ENCODE measurements around the gene FADS1. TPM values are rescaled to one million over a fixed set of nuclear protein-coding genes. Genes with fewer than 3 reads are reported as not detected.

FADS1 gene
- total and polyA plus RNA-seq, 7 experiments from 2014 or later, result 0.62 to 52.1 (median 2.6) TPM; not detected in 1

GRCh38 chr11:61861634-61862033, 44.8 kb upstream of the FADS1 start:
- Histone ChIP-seq H3K36me3 (ENCODE audit: control insufficient read depth in 2 of 3, insufficient read depth in 3 of 3, low read length in 3 of 3) (no peaks in the 10 kb centered on the region), H3K27me3 (ENCODE audit: control insufficient read depth in 2 of 2, insufficient read depth in 2 of 2, low read length in 2 of 2) (no peaks in the 10 kb centered on the region), H3K4me1 (ENCODE audit: control insufficient read depth in 2 of 2, insufficient read depth in 2 of 2, low read length in 2 of 2) (no peaks in the 10 kb centered on the region), H3K4me3 (ENCODE audit: low read length) (no peak overlapping the region), H3K27ac (ENCODE audit: low read depth, low read length) (no peak overlapping the region), H3K9me3 (ENCODE audit: control insufficient read depth in 2 of 3, low read length in 3 of 3) (no peaks in the 10 kb centered on the region)
- intact Hi-C loops (cut with micrococcal nuclease), result no loop called here
- DNase-seq (no peak), ATAC-seq (no peak)
- H3K9me3 Mint-ChIP-seq, result no peaks in the 10 kb centered on the region
- peaks cover 0 to 27% (median 0%) of the 10 kb centered on the region in 5 donors for H3K36me3 Mint-ChIP-seq
- POLR2A ChIA-PET, result no interaction called here
- no peaks in the 10 kb centered on the region for H3K4me1 Mint-ChIP-seq
- H3K27ac Mint-ChIP-seq, result no peak overlapping the region
- no peak overlapping the region for H3K4me3 Mint-ChIP-seq
- no peaks in the 10 kb centered on the region for H3K27me3 Mint-ChIP-seq
- CTCF ChIA-PET, result interaction anchor here (0.7 kb wide), 2 partner anchors 37 to 234 kb away, joined by 3 read pairs; no protein-coding TSS in a partner anchor

GRCh38 chr11:61860054-61860903, 43.5 kb upstream of the FADS1 start:
- Histone ChIP-seq H3K4me1 (ENCODE audit: control insufficient read depth in 2 of 2, insufficient read depth in 2 of 2, low read length in 2 of 2) (no peaks in the 10 kb centered on the region), H3K36me3 (ENCODE audit: control insufficient read depth in 2 of 3, insufficient read depth in 3 of 3, low read length in 3 of 3) (no peaks in the 10 kb centered on the region), H3K27ac (ENCODE audit: low read depth, low read length) (no peak overlapping the region), H3K9me3 (ENCODE audit: control insufficient read depth in 2 of 3, low read length in 3 of 3) (no peaks in the 10 kb centered on the region), H3K4me3 (ENCODE audit: low read length) (no peak overlapping the region), H3K27me3 (ENCODE audit: control insufficient read depth in 2 of 2, insufficient read depth in 2 of 2, low read length in 2 of 2) (no peaks in the 10 kb centered on the region)
- Mint-ChIP-seq H3K27ac (no peak overlapping the region), H3K27me3 (no peaks in the 10 kb centered on the region), H3K4me3 (no peak overlapping the region), H3K36me3 (peaks cover 0 to 23% (median 0%) of the 10 kb centered on the region in 5 donors), H3K4me1 (no peaks in the 10 kb centered on the region), H3K9me3 (no peaks in the 10 kb centered on the region)
- DNase-seq (no peak), ATAC-seq (no peak)
- POLR2A ChIA-PET, result no interaction called here
- intact Hi-C loops (cut with micrococcal nuclease), result no loop called here
- CTCF ChIA-PET, result no interaction called here

- H3K9me3 Mint-ChIP-seq, result no peaks in the 10 kb centered on the region
- peaks cover 0 to 6% (median 0%) of the 10 kb centered on the region in 7 donors for H3K4me1 Mint-ChIP-seq
- H3K4me1 ChIP-seq (ENCODE audit: control insufficient read depth in 2 of 2, insufficient read depth in 2 of 2, low read length in 2 of 2), result no peaks in the 10 kb centered on the region
- intact Hi-C loops (cut with micrococcal nuclease), result no loop called here
- H3K27me3 Mint-ChIP-seq, result no peaks in the 10 kb centered on the region
- DNase-seq, result no peak
- H3K27ac Mint-ChIP-seq, result no peak overlapping the region
- ATAC-seq, result no peak
- ChIA-PET CTCF (no interaction called here), POLR2A (no interaction called here)
- no peak overlapping the region for H3K4me3 Mint-ChIP-seq
- peaks cover 0 to 20% (median 0%) of the 10 kb centered on the region in 5 donors for H3K36me3 Mint-ChIP-seq
- no peak overlapping the region for H3K27ac ChIP-seq (ENCODE audit: low read depth, low read length)
- no peaks in the 10 kb centered on the region for H3K36me3 ChIP-seq (ENCODE audit: control insufficient read depth in 2 of 3, insufficient read depth in 3 of 3, low read length in 3 of 3)
- H3K27me3 ChIP-seq (ENCODE audit: control insufficient read depth in 2 of 2, insufficient read depth in 2 of 2, low read length in 2 of 2), result no peaks in the 10 kb centered on the region
- no peaks in the 10 kb centered on the region for H3K9me3 ChIP-seq (ENCODE audit: control insufficient read depth in 2 of 3, low read length in 3 of 3)
- no peak overlapping the region for H3K4me3 ChIP-seq (ENCODE audit: low read length)
These were observed 39.3 kb upstream of the FADS1 start for GRCh38 chr11:61855939-61856680.

GRCh38 chr11:61854966-61855714, 38.3 kb upstream of the FADS1 start:
- CTCF ChIA-PET, result no interaction called here
- POLR2A ChIA-PET, result no interaction called here
- no peak for ATAC-seq

GRCh38 chr11:61854206-61854895, 37.5 kb upstream of the FADS1 start:
- H3K36me3 ChIP-seq (ENCODE audit: control insufficient read depth in 2 of 3, insufficient read depth in 3 of 3, low read length in 3 of 3), result no peaks in the 10 kb centered on the region
- DNase-seq (no peak), ATAC-seq (no peak)
- ChIA-PET POLR2A (no interaction called here), CTCF (no interaction called here)
- intact Hi-C loops (cut with micrococcal nuclease), result no loop called here
- H3K27ac ChIP-seq (ENCODE audit: low read depth, low read length), result no peak overlapping the region
- no peaks in the 10 kb centered on the region for H3K9me3 ChIP-seq (ENCODE audit: control insufficient read depth in 2 of 3, low read length in 3 of 3)
- Mint-ChIP-seq H3K27me3 (no peaks in the 10 kb centered on the region), H3K4me3 (no peak overlapping the region), H3K27ac (no peak overlapping the region), H3K36me3 (peaks cover 0 to 17% (median 0%) of the 10 kb centered on the region in 5 donors), H3K9me3 (no peaks in the 10 kb centered on the region), H3K4me1 (peaks cover 0 to 6% (median 0%) of the 10 kb centered on the region in 7 donors)
- H3K4me3 ChIP-seq (ENCODE audit: low read length), result no peak overlapping the region
- H3K4me1 ChIP-seq (ENCODE audit: control insufficient read depth in 2 of 2, insufficient read depth in 2 of 2, low read length in 2 of 2), result no peaks in the 10 kb centered on the region
- H3K27me3 ChIP-seq (ENCODE audit: control insufficient read depth in 2 of 2, insufficient read depth in 2 of 2, low read length in 2 of 2), result no peaks in the 10 kb centered on the region

More at GRCh38 chr11:61854966-61855714, 38.3 kb upstream of the FADS1 start:
- no peak overlapping the region for H3K4me3 ChIP-seq (ENCODE audit: low read length)
- H3K27me3 Mint-ChIP-seq, result no peaks in the 10 kb centered on the region
- H3K4me1 ChIP-seq (ENCODE audit: control insufficient read depth in 2 of 2, insufficient read depth in 2 of 2, low read length in 2 of 2), result no peaks in the 10 kb centered on the region
- H3K36me3 ChIP-seq (ENCODE audit: control insufficient read depth in 2 of 3, insufficient read depth in 3 of 3, low read length in 3 of 3), result no peaks in the 10 kb centered on the region
- H3K27ac Mint-ChIP-seq, result no peak overlapping the region
- no peak for DNase-seq
- peaks cover 0 to 17% (median 0%) of the 10 kb centered on the region in 5 donors for H3K36me3 Mint-ChIP-seq
- H3K9me3 Mint-ChIP-seq, result no peaks in the 10 kb centered on the region
- H3K27ac ChIP-seq (ENCODE audit: low read depth, low read length), result no peak overlapping the region
- H3K4me1 Mint-ChIP-seq, result peaks cover 0 to 6% (median 0%) of the 10 kb centered on the region in 7 donors
- intact Hi-C loops (cut with micrococcal nuclease), result no loop called here
- no peak overlapping the region for H3K4me3 Mint-ChIP-seq
- H3K9me3 ChIP-seq (ENCODE audit: control insufficient read depth in 2 of 3, low read length in 3 of 3), result no peaks in the 10 kb centered on the region
- H3K27me3 ChIP-seq (ENCODE audit: control insufficient read depth in 2 of 2, insufficient read depth in 2 of 2, low read length in 2 of 2), result no peaks in the 10 kb centered on the region

- H3K9me3 ChIP-seq (ENCODE audit: control insufficient read depth in 2 of 3, low read length in 3 of 3), result no peaks in the 10 kb centered on the region
- CTCF ChIA-PET, result no interaction called here
- no peak overlapping the region for H3K27ac ChIP-seq (ENCODE audit: low read depth, low read length)
- H3K4me1 ChIP-seq (ENCODE audit: control insufficient read depth in 2 of 2, insufficient read depth in 2 of 2, low read length in 2 of 2), result no peaks in the 10 kb centered on the region
- Mint-ChIP-seq H3K4me1 (peaks cover 0 to 6% (median 0%) of the 10 kb centered on the region in 7 donors), H3K4me3 (no peak overlapping the region), H3K9me3 (no peaks in the 10 kb centered on the region), H3K27ac (no peak overlapping the region), H3K36me3 (peaks cover 0 to 13% (median 0%) of the 10 kb centered on the region in 5 donors), H3K27me3 (no peaks in the 10 kb centered on the region)
- H3K4me3 ChIP-seq (ENCODE audit: low read length), result no peak overlapping the region
- no peaks in the 10 kb centered on the region for H3K36me3 ChIP-seq (ENCODE audit: control insufficient read depth in 2 of 3, insufficient read depth in 3 of 3, low read length in 3 of 3)
- POLR2A ChIA-PET, result no interaction called here
- H3K27me3 ChIP-seq (ENCODE audit: control insufficient read depth in 2 of 2, insufficient read depth in 2 of 2, low read length in 2 of 2), result no peaks in the 10 kb centered on the region
- ATAC-seq, result no peak
- DNase-seq, result no peak
- intact Hi-C loops (cut with micrococcal nuclease), result no loop called here
These were observed 36.9 kb upstream of the FADS1 start for GRCh38 chr11:61853698-61854169.

All from naive thymus-derived CD4-positive, alpha-beta T cell (primary cell).